ENCODE results near the gene COPE.

DNA sequence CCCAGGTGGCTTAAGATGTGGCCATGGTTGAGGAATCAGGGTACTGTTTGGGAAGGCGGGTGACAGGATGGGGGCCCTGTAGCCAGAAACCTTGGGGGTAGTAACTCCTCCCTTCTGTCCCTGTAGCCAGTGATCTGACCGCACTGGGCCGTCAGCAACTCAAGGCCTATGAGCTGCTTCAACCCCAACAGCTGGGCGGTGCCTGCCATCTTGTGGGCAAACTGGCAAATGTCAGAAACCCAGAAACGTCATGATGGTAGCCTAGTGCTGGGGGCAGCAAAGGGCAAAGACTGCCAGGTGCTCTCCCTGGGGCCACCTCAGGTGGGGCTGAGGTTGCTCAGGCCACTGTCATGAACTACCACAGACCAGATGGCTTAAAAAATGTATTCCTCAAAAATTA is 3.5 kb downstream of the COPE start:
- no peak for TF ChIP-seq EZH2 (IDR thresholded peaks at IDR 0.05; ENCODE audit: low read length)
- TF ChIP-seq, protein P1, sequence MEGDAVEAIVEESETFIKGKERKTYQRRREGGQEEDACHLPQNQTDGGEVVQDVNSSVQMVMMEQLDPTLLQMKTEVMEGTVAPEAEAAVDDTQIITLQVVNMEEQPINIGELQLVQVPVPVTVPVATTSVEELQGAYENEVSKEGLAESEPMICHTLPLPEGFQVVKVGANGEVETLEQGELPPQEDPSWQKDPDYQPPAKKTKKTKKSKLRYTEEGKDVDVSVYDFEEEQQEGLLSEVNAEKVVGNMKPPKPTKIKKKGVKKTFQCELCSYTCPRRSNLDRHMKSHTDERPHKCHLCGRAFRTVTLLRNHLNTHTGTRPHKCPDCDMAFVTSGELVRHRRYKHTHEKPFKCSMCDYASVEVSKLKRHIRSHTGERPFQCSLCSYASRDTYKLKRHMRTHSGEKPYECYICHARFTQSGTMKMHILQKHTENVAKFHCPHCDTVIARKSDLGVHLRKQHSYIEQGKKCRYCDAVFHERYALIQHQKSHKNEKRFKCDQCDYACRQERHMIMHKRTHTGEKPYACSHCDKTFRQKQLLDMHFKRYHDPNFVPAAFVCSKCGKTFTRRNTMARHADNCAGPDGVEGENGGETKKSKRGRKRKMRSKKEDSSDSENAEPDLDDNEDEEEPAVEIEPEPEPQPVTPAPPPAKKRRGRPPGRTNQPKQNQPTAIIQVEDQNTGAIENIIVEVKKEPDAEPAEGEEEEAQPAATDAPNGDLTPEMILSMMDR (optimal IDR thresholded peaks at IDR 0.05 in 1 of 3, IDR thresholded peaks at IDR 0.05 in 1 of 3, conservative IDR thresholded peaks at IDR 0.05 in 1 of 3; ENCODE audit: extremely low read depth in 1 of 3, insufficient read depth in 2 of 3, low read length in 3 of 3): peak; percentile 46 to 65 (median 47)
